Medulla oblongata (tissue), 1 donor: ENCODE data around the gene FOXD2.

Experiments
- DNase-seq: peaks from one replicate; pipeline ENCODE4 v3.0.0-alpha.2; 2015; ENCODE audit errors: extremely low spot score

FOXD2 gene

DNA sequence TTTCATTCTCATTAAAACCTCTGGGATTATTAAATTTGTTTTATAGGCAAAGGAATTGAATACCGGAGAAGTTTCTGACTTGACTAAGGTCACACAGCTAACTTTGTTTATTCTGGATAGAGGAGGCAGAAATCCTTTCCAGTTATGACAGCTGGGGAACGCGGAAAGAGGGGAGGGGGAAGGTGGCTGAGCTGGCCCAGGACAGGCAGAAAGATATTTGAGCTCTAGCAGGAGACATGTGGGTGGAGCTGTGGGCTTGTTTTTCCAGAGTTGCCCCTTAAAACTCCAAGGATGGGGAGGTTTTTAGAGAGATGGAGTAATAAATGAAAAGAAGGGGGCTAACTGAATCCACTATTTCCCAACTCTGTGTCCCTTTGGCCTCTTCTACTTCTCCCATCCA lies 27.8 kb downstream of the FOXD2 start:
- no peak for DNase-seq

DNA sequence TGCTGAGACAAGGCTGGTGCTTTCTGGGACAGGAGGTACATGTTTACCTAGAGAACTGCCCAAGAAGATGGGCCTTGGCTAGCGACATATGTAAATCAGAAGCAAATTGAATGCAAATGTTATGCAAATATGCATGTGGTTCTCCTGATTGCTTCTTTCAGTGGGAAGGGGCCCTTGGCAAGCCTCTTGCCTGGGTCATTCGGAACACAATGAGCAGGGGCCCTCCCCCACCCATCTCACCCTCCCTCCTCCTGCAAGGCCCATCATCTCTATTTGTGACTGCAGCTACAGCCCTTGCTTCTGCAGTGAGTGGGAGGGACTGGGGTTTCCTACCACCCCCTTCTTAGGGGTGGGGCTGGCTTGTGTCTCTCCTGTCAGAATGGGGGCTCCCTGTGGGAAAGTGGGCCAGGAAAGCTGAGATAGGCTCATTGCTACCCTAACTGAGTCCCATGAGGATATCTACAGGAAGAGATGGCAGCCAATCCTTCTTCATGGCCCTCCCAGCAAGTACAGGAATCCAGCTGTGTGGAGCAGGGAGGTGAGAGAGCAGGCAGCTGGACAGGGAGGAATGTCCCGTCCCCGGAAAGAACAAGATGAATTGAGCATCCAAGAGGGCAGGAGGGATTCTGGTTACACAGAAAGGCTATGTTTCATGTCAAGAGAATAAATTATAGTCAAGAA lies 31.0 kb downstream of the FOXD2 start:
- no peak for DNase-seq

DNA sequence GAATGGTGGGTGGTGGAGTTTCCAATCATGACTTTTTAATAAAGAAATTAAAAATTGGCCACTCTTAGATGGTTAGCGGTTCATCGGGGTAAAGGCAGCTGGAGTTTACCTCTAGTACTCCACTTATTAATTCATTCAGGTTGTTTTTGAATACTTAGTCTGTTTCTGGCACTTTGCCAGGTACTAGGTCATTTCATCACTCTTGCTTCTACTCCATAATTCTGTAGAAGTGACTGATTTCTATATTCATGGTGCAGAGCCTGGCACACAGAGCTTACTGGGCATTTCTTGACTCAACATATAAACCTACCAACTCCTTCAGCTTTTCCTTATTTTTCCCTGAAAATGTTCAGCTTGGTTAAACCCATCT lies 31.5 kb downstream of the FOXD2 start:
- DNase-seq: no peak

DNA sequence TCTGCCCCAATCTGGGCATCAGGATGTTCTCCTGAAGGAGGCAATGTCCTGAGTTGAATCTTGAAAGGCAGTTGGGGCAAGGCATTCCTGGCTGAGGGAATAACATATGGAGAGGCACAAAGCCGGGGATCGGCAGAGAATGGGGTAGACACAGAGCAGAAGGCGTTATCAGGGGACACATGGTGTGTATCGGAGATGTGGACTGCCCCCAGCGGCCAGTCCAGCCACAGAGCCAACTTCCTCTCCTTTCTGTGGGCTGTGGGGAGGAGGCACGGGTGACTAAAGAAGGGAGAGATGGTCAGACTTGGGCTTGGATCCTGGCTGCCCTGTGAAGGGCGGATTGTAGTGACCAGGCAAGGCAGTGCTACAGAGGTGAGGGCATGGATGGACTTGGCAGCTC lies 32.1 kb downstream of the FOXD2 start:
- DNase-seq: no peak

DNA sequence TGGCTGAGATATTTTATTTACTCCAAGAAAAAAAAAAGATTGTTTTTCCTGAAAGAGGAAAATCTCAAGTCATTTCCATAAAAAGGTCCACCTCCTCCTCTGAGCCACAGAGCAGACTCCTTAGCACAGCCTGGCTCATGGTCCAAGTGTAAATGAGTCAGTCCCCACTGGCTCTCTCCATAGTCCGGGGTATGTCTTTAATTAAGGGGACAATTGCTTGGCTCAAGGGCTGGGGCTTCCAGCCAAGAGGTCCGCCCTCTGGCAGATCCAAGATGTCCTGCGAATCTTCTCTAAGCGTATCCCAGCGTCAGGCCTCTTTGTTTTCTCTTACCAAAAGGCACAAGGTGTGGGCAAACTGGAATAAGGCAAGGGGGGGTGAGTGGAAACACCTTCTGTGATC lies 33.3 kb downstream of the FOXD2 start:
- no peak for DNase-seq

DNA sequence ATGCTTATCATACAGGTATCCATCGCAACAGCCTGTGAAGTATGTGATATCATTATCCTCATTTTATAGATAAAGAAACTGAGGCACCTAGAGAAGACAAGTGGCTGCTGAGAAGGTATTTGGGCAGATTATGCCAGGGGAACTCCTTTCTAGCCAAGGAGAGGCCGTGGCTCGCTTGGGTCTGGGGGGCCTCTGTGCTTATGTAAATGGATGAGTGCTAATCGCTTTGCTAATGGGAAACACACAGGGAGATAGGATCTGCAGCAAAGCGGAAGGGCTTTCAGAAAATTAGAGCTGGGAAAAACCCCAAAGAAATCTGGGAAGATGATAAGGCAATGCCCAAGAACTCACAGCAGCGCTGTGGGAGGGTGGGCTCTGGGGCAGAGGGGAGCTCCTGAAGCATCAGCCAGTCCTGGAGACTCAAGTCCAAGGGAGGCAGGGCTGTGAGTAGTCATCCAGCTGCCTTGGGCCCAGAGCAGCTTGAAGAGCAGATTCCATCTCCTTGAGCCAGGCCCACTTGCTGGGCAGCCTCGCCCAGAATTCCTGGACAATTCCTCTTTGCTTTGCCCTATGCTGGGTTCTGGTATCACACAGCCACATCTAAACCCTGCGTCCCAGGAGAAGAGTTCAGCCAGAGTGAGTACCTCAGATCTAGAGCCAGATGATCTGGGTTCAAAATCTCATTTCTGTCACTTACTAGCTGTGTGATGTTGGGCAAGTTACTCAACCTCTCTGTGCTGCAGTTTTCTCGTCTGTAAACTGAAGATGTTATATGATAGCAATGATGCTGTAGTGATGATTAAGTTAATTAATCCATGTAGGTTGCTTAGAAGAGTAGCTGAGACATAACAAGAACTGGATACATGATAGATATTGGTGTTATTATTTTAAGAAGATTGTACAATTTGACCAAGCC lies 36.7 kb downstream of the FOXD2 start:
- no peak for DNase-seq

DNA sequence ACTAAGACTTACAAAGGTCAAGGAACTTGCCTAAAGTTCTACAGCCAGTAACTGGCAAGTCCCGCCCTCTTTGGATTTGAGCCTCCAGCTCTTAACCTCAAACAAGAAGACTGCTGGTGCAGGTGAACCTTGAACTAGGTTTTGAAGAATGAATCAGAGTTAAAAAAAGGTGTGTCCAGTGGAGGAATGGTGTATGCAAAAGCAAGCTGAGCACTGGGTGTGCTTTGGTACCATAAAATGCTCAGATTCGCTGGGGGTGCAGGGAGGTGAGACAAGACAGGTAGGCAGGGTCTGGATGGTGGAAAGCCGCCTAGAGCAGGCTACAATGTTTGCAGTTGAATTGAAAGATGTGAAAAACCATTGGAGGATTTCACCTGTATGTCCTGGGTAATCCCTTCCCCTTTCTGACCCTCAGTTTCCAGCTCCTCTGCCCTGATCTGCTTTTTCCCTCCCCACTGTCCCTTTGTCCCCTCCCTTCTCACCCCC lies 39.8 kb downstream of the FOXD2 start:
- DNase-seq: no peak

DNA sequence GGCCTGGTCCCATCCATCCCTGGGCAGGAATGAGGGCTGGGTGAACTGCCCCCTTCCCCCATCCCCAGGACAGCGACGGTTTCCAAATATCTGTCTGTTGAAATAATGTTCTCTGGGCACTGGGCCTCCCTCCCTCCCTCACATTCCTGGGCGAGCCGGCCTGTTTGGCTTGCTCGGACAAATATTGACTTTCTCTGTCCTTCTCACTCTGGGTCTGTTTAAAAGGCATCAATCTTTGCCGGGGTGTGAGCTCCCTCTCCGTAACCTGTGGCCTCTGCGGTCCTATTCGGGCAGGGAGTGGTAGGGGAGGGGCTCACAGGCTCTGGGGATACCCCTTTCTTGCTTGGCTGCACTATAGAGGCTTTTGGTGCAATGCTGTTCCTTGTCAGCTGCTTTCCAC lies 40.2 kb downstream of the FOXD2 start:
- no peak for DNase-seq

DNA sequence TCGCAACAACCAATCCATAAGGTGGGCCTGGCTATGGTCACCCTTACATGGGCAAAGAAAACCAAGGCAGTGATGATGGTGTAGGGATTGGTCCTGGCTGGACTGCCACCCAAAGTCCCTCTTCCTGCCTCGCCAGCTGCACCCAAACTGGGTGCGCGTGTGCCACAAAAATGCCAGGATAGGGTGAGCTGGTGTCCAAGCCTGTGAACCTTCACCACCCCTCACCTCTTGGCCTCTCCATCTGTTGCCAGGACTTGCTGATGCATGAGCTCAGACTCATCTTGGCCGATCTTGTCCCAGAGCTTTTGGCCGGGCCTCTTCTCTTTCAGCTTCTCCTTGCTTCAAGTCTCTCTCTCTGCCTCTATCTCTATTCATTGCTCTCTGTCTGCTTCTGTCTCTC lies 41.8 kb downstream of the FOXD2 start:
- no peak for DNase-seq

DNA sequence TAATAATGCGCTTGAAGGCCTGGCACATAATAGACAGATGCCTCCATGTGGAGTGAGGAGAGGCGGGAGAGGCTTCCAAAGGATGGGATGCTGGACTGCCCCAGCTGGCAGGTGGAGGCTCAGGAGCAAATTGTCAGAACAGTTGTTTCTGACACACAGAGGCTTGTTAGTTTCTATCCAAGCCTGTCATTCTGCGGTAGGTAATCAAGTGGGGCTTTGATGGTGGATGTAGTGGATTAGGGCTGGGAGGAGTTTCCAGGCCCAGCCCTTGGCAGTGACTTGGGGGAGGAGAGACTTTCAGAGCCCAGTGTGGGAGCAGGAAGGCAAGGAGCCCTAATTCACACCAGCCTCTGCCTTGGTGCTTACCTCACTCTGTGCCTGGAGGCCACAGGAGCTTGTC lies 44.1 kb downstream of the FOXD2 start:
- DNase-seq: no peak

DNA sequence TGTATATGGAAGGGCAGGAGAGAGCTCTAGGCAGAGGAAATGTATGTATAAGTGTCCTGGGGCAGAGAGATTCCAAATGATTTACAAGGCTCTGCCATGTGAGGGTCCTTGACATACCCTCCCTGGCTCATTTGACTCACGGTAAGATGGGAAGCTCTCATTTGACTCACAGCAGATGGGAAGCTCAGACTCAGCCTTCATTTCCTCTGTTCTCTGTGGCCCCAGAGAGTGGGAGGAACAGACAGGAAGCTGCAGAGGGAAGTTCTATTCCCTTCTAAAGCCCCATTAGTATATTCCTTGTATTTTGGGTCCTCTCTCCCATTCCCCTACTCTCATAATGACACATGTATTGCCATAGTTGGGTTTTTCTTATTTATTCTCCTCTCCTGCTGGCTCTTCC lies 44.9 kb downstream of the FOXD2 start:
- no peak for DNase-seq

DNA sequence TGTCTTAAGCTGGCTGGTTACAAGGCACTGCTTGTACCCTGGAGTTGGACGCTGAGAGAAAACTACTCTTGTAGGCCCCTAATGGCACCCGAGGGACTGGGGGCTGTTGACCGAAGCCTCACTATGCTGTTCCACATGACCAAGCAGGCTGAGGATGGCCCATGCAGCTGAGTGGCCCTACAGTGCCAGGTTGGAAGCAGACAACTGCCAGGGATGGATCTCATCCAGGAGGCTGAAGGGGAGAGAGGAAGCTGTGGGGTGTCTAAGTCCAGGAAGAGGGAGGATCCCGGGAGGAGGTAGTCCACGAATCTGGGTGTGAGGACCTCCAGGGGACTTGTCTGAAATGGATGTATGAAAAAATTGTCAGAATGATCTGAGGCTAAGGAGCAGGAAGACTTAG lies 45.8 kb downstream of the FOXD2 start:
- no peak for DNase-seq

DNA sequence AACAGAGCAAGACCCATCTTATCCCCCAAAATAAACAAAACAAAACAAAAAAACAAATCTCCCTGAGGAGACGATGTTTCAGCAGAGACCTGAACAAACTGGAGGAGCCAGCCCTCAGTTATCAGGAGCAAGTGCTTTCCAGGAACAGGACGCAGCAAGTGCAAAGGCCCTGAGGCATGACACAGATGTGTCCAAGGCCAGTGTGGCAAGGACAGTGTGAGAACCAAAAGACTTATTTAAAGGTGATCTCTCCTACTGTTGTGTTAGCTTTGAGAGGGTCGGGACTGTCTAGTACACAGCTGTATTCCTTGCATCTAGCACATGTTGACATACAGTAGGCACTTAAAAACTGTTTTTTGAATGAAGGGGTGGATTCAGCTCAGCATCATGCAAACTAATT lies 48.0 kb downstream of the FOXD2 start:
- DNase-seq: no peak

DNA sequence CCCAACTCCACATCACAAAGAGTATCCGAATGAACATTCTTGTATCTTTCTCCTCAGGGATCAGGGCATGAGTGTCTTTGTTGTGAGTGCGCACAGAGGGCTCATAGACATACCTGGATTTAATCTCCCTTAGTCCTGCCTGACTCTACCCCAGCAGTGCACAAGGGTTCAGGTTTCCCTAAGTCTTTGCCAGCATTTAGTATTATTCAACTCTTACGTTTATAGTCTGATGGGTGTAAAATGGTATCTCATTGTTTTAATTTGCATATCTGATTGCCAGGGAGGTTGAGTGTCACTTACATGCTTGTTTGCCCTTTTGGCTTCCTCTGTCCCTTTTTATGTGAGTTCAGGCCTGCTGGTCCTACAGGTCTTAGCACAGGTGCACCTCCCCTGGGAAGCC lies 49.5 kb downstream of the FOXD2 start:
- DNase-seq: no peak

DNA sequence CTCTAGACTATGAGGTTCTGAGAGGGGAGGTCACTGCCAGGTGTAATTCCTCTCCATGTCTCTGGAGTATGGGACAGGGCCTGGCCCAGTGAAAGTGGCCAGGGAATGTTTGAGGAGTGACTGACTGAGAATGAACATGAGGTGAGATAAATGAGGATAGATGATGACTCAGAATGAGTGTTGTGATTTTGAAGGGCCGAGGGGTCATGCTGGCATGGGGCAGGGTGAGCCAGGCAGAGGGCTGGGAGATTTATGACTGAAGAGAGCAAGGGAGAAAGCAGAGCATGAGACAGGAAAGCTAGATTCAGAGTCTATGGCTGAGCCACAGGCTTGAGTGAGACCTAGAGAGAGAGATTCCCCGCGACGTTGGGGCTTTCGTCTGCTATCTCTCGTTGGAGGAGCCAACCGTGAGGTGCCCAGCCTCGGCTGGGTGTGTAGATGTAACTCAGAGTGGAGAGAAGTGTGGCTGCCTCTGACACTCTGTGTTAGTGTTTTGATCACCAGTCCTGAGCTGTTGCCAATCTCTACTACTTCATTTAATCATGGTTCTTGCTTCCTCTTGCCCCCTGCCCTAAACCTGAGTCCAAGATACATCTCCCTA lies 50.1 kb downstream of the FOXD2 start:
- no peak for DNase-seq
